Activated naive CD8-positive, alpha-beta T cell (primary cell): ENCODE results near the gene NCKAP5.

Experiments
- H3K27ac Mint-ChIP-seq: one replicate; pipeline ENCODE4 v1.8.0; 2021; ENCODE audit warnings: mixed read lengths
- H3K27me3 Mint-ChIP-seq: one replicate; pipeline ENCODE4 v1.8.0; 2021; ENCODE audit warnings: mixed read lengths
- H3K36me3 Mint-ChIP-seq: one replicate; pipeline ENCODE4 v1.8.0; 2021; ENCODE audit warnings: mixed read lengths
- H3K4me1 Mint-ChIP-seq: one replicate; pipeline ENCODE4 v1.8.0; 2021; ENCODE audit warnings: low read depth, mixed read lengths
- H3K4me3 Mint-ChIP-seq: one replicate; pipeline ENCODE4 v1.8.0; 2021; ENCODE audit warnings: mild to moderate bottlenecking, mixed read lengths
- H3K9me3 Mint-ChIP-seq: one replicate; pipeline ENCODE4 v1.8.0; 2021; ENCODE audit warnings: low read depth, mixed read lengths

NCKAP5 gene

DNA sequence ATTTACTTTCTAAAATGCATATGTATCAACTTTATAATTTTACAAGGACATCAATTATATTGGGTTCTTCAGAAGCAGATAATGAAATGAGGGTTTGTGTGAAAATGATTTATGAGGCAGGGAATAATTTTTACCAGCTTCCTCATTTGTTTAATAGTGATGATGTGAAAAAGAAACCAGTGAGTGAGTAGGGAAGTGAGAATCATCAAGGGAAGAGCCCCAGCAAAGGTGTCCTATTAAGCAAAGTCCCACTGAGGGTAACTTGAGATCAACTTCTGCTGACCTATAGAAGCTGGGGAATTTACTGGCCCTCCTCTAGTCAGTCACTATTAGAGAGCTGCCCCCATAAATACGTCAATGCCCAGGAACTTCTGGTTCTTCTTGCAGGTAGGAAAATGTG is 631.5 kb downstream of the NCKAP5 start:
- Mint-ChIP-seq H3K4me1 (no peaks in the 10 kb centered on the region), H3K9me3 (no peaks in the 10 kb centered on the region), H3K4me3 (no peak overlapping the region), H3K27me3 (no peaks in the 10 kb centered on the region), H3K36me3 (no peaks in the 10 kb centered on the region), H3K27ac (no peak overlapping the region)

DNA sequence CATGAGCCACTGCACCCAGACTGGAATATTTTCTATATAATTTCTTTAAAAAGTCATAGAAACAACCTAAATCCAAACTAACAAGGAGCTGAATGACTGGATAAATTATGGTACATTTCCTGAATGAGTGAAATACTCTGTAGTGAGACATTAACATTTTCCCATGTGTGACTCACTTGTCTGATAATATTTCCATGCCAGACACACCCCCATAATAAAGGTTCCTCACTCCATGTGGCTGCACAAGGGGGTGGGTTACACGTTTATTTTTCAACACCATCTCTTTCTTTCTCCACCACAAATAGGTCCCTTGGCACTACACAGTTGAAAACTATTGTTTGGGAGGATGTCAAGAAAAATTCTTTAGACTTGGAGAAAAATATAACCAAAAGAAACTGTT is 632.0 kb downstream of the NCKAP5 start:
- Mint-ChIP-seq H3K4me3 (no peak overlapping the region), H3K9me3 (no peaks in the 10 kb centered on the region), H3K36me3 (no peaks in the 10 kb centered on the region), H3K27me3 (no peaks in the 10 kb centered on the region), H3K27ac (no peak overlapping the region), H3K4me1 (no peaks in the 10 kb centered on the region)

DNA sequence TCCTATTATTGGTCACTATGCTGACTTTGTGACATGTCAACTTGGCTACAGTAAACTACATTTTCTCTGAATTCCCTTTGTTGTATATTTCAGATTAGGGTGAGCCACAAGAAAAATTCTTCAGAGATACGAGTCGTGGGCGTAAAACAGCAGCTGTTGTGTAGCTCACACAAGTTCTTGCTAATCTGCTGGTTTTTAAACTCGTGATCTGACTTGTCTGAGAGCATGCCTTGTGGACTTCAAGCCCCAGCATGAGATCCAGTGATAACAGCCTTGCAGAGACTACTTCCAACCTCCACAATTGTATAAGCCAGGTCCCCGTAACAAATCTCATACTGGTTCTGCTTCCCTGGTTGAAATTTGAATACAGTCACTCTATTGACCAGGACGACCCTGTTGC is 638.5 kb downstream of the NCKAP5 start:
- no peaks in the 10 kb centered on the region for H3K36me3 Mint-ChIP-seq
- no peak overlapping the region for H3K4me3 Mint-ChIP-seq
- no peaks in the 10 kb centered on the region for H3K27me3 Mint-ChIP-seq
- peaks cover 3% of the 10 kb centered on the region for H3K9me3 Mint-ChIP-seq
- H3K4me1 Mint-ChIP-seq = no peaks in the 10 kb centered on the region
- no peak overlapping the region for H3K27ac Mint-ChIP-seq

DNA sequence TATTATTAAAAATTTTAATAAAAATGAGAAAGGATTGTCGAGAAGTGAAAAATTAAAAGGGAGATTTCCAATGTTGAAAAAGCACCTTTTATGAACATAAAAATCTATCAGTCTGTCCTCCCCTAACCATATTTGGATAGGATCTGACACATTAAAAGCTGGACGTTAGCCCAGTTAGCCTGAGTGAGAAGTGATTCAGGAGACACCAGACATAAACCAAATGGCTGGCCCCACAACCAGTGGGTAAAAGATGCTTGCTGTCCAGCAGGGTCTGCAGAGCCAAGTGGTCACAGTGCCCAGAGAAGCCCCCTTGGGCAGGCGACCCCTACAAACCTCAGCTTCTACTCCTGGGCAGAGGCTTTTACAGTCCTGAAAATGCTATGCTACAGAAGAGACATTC is 644.5 kb downstream of the NCKAP5 start:
- Mint-ChIP-seq H3K36me3 (no peaks in the 10 kb centered on the region), H3K4me1 (no peaks in the 10 kb centered on the region), H3K27ac (no peak overlapping the region)

DNA sequence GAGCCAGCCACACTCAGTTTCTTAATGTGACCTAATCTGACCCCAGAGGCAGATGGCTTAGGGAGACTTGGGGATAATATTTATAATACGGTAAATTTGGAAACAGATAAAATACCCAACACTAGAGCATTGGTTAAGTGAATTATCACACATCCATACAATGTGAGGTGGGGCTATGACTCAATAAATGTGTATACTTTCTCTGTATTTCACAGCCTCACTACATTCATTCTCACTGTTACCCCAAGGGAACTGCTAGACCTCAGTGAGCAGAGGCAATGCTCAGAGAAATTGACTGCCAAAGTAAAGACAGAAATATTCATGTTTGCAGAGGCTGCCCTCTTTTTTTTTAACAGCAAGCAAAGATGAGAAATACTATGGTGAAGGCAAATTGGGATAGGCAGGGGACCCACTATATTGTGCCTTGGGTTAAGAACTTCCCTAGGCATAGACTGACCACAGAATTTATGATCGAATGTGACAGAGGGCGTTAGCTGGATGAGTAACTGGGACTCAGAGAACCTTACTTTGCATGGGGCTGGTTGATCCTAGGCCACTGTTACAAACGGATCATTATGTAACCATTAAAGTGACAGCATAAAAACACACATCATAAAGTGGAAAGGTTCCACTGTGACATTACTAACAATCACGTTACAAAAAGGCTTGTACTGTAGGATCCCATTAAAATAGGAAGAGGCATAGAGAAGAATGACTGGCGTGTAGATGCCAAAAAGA is 652.3 kb downstream of the NCKAP5 start:
- Mint-ChIP-seq H3K4me1 (no peaks in the 10 kb centered on the region), H3K4me3 (no peak overlapping the region), H3K27ac (no peak overlapping the region), H3K36me3 (no peaks in the 10 kb centered on the region), H3K9me3 (no peaks in the 10 kb centered on the region), H3K27me3 (no peaks in the 10 kb centered on the region)

More for the DNA sequence above, 644.5 kb downstream of the NCKAP5 start:
- Mint-ChIP-seq H3K27me3 (no peaks in the 10 kb centered on the region), H3K9me3 (no peaks in the 10 kb centered on the region), H3K4me3 (no peak overlapping the region)

DNA sequence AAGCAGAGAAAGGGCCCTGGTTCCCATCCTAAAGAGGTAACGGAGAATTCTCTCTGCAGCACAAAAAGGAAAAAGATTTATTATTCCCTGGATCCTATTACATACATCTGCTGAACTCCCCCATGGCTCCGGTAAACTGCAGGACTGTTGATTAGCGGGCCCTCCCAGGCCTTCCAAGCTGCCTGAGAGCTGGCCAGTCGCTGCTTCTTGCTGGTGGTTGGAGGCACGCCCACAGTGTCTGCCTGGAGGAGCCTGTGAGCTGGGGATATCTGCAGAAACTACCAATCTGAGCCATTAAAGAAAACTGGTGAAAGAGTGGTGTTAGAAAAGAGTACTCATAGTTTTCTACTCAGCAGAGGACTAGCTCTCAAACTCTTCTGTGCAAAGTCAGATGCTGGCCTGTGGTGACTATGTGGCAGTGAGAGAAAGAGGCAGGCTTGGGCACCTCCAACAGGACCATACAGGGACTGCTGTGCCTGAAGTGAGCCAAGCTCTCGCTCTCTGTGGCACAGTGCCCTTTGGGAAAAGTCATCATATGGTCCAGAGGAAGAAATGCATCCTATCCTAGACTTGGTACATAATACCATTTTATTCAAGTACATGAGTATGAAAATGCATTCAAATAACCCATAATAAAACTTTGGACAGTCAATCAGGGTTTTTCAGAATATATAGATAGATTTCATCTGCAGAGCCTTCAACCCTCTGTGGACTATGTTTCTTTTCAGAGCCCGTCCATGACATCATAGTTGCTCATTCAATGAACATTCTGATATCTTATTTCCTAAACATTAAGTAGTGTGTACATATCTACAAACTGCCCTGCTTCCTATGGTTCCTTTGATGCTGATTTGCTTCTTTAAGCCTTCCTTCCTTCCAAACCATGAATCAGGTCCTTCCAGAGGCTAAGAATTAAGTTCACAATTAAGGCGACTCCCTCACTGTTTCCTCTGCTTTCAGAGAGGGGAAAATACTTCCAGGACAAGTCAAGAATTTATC is 656.2 kb downstream of the NCKAP5 start:
- Mint-ChIP-seq H3K9me3 (peaks cover 4% of the 10 kb centered on the region), H3K36me3 (no peaks in the 10 kb centered on the region), H3K27me3 (no peaks in the 10 kb centered on the region), H3K27ac (no peak overlapping the region), H3K4me3 (no peak overlapping the region), H3K4me1 (no peaks in the 10 kb centered on the region)

DNA sequence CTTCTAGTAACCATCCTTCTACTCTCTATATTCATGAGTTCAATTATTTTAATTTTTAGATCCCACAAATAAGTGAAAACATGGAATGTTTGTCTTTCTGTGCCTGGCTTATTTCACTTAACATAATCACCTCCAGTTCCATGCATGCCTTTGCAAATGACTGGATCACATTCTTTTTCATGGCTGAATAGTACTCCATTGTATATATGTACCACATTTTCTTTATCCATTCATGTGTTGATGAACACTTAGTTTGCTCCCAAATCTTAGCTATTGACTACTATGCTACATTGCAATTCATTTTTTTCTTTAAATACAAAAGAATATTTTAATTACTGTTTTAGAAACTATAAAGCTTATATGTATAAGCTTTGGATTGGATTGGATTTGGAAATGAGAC is 657.8 kb downstream of the NCKAP5 start:
- H3K9me3 Mint-ChIP-seq = peaks cover 4% of the 10 kb centered on the region
- no peak overlapping the region for H3K4me3 Mint-ChIP-seq
- H3K36me3 Mint-ChIP-seq = no peaks in the 10 kb centered on the region
- no peaks in the 10 kb centered on the region for H3K4me1 Mint-ChIP-seq
- H3K27ac Mint-ChIP-seq = no peak overlapping the region
- H3K27me3 Mint-ChIP-seq = no peaks in the 10 kb centered on the region

DNA sequence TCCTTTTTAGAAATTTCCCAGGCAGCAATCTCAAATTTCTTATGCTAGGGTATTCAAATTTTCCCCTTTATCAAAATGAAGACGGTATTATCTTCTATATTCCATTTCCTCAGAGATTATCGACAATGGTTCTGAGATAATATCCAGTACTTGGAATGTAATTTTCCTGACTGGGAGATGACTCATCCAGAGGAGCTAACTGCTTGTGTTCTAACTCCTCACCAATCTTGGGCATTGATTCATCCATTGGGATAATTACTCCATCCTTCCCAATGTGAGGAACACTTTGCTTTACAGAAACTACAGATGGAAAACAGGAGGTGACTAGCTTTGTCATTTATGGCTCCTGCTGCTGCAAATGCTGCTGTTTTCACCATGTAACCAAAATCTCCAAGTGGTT is 658.8 kb downstream of the NCKAP5 start:
- Mint-ChIP-seq H3K27me3 (no peaks in the 10 kb centered on the region), H3K27ac (no peak overlapping the region), H3K36me3 (no peaks in the 10 kb centered on the region), H3K9me3 (peaks cover 4% of the 10 kb centered on the region), H3K4me1 (no peaks in the 10 kb centered on the region), H3K4me3 (no peak overlapping the region)

DNA sequence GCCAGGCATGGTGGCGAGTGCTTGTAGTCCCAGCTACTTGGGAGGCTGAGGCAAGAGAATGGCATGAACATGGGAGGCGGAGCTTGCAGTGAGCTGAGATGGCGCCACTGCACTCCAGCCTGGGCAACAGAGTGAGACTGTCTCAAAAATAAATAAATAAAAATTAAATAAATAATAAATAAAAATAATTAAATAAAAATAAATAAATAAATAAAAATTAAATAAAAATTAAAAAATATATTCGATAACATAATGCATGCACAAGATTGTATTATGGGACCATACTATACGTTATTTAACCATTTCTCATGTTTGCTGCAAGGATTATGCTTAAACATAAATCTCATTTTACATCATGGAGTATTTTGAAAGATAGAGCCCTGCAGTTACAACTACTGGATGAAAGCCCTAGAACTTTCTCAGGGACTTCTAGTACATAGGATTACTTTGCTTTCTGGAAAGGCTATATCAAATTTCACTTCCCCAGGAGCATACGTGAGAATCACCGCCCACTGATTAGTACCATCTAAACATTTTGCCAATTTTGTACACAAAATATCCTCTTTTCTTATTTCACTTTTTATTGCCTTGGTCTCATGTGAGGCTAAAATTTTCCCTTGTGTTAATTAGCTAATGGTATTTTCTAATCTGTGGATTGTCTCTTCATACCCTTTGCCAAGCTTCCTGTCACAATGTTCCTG is 664.0 kb downstream of the NCKAP5 start:
- no peaks in the 10 kb centered on the region for H3K9me3 Mint-ChIP-seq
- no peak overlapping the region for H3K4me3 Mint-ChIP-seq
- H3K36me3 Mint-ChIP-seq = no peaks in the 10 kb centered on the region
- no peaks in the 10 kb centered on the region for H3K27me3 Mint-ChIP-seq
- no peaks in the 10 kb centered on the region for H3K4me1 Mint-ChIP-seq
- no peak overlapping the region for H3K27ac Mint-ChIP-seq

DNA sequence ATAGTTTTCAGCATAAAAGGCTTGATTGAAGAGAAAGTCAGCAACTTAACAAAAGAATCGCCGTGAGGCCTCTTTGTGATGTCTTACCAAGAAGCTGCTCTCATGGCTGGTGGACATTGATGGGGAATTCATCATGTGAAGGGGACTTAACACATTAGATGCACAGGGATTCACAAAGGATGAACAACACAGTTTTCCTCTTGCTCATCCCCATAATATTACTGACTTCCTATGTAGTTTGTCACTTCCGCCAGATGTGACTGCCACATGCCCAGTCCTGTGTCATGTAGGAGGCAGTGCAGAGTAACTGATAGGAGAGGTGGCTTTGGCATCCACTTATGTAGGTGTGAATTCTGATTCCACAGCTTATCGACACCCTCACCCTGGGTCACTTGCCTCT is 665.6 kb downstream of the NCKAP5 start:
- Mint-ChIP-seq H3K4me3 (no peak overlapping the region), H3K27ac (no peak overlapping the region), H3K27me3 (no peaks in the 10 kb centered on the region), H3K4me1 (no peaks in the 10 kb centered on the region), H3K9me3 (no peaks in the 10 kb centered on the region), H3K36me3 (no peaks in the 10 kb centered on the region)

DNA sequence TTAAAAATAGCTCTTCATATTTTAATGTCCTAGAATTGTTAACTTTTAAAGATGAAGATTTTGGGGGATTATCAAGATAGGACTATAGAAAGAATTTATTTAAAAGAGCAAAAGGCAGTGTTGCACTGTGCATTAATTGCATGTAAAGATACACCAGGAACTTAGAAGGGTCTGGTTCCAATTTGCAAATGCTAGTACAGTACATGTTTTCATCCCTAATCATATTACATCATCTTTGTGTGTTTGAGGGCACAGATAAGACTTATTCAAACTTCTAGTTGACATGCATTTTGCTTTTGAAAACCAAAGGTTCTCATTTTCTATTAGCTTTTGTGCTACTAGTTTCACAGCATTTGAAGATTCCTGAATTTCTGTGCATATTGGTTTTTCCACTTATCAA is 666.6 kb downstream of the NCKAP5 start:
- Mint-ChIP-seq H3K4me3 (no peak overlapping the region), H3K9me3 (no peaks in the 10 kb centered on the region), H3K36me3 (no peaks in the 10 kb centered on the region), H3K27ac (no peak overlapping the region), H3K4me1 (no peaks in the 10 kb centered on the region), H3K27me3 (no peaks in the 10 kb centered on the region)

DNA sequence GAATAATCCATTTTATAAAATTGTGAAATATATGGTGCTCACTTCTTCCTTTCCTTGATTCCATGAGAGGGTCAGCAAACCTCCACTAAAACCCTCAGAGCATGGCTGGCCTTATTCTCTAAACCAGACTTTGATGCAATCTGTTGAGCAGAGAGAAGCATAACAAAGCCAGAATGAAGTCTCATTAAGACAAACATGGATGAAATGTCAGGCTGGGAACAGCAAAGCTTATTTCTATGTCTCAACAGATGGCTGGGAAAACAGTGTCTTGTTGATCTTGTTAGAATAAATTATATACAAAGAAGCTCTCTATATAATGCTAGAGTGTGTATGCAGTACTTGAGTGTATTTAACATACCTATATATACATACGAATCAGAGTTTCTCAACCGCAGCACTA is 671.2 kb downstream of the NCKAP5 start:
- H3K4me1 Mint-ChIP-seq = no peaks in the 10 kb centered on the region
- no peak overlapping the region for H3K4me3 Mint-ChIP-seq
- no peaks in the 10 kb centered on the region for H3K36me3 Mint-ChIP-seq
- H3K9me3 Mint-ChIP-seq = no peaks in the 10 kb centered on the region
- H3K27ac Mint-ChIP-seq = no peak overlapping the region
- H3K27me3 Mint-ChIP-seq = no peaks in the 10 kb centered on the region

DNA sequence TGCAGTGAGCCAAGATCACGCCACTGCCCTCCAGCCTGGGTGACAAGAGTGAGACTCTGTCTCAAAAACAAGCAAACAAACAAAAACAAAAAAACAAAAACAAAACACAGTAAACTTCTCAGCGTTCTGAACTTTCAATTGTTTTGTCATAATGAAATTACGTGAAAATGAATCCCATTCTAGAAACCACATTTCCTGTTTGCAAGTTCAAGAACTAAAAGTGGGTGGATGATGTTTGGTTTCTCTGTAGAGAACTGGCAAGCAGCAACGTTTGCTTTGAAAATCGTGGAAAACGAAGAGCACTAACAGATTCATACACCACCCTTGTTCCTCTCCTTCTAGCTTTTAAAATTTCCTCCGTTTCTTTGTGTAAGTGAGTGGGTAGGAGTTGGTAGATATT is 672.2 kb downstream of the NCKAP5 start:
- H3K27me3 Mint-ChIP-seq = no peaks in the 10 kb centered on the region
- no peak overlapping the region for H3K27ac Mint-ChIP-seq
- no peaks in the 10 kb centered on the region for H3K4me1 Mint-ChIP-seq
- no peaks in the 10 kb centered on the region for H3K9me3 Mint-ChIP-seq
- no peak overlapping the region for H3K4me3 Mint-ChIP-seq
- no peaks in the 10 kb centered on the region for H3K36me3 Mint-ChIP-seq

DNA sequence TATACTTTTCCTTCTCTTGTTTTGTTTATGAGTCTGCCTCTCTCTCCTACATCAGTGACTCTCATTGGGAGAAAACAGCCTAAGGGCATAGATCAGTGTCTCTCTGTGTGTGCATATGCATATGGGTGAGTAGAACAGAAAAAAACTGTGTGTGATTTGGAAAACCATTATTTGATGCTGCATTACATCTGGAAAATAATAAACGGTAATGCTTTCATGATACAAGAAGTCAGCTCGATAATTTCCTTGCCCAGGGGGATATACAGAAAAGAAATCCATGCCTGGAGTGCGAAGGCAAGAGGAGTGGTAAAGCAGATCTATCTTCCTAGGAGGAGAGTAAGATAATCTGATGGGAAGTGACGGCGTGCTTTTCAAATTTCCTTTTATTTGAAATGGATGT is 676.8 kb downstream of the NCKAP5 start:
- Mint-ChIP-seq H3K4me1 (no peaks in the 10 kb centered on the region), H3K27ac (no peak overlapping the region), H3K9me3 (no peaks in the 10 kb centered on the region), H3K4me3 (no peak overlapping the region), H3K27me3 (no peaks in the 10 kb centered on the region), H3K36me3 (no peaks in the 10 kb centered on the region)

DNA sequence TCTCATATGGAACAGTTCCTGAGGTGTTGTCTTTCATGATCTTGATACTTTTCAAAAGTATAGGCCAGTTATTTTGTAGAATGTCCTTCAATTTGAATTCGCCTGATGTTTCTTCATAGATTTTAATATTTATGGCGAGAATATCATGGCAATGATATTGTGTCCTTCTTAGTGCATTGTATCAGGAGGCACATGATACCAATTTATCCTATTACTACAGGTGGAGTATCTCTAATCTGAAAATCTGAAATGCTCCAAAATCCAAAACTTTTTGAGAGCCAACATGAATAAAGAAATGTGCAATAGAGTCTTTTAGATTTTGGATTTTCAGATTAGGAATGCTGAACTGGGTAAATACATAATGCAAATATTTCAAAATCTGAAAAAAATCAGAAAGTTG is 681.7 kb downstream of the NCKAP5 start:
- H3K4me1 Mint-ChIP-seq = no peaks in the 10 kb centered on the region
- H3K4me3 Mint-ChIP-seq = no peak overlapping the region
- H3K36me3 Mint-ChIP-seq = no peaks in the 10 kb centered on the region
- no peaks in the 10 kb centered on the region for H3K27me3 Mint-ChIP-seq
- H3K27ac Mint-ChIP-seq = no peak overlapping the region
- no peaks in the 10 kb centered on the region for H3K9me3 Mint-ChIP-seq
